B cell (primary cell): ENCODE measurements around the gene CANX. TPM values are rescaled to one million over a fixed set of nuclear protein-coding genes. Genes with fewer than 3 reads are reported as not detected.

Experiments used
- ATAC-seq: fragments of 200-7000 bp; cut with Tn5 transposase; one replicate; pipeline ENCODE4 v1.10.0; 2021; ENCODE audit warnings: low read depth, mild to moderate bottlenecking, moderate number of reproducible peaks, moderate library complexity
- CTCF ChIA-PET: fragments of 350-600 bp; sonication (Branson Sonifier 250); formaldehyde crosslinking; loops from one replicate; lab custom pipeline; 2021; ENCODE audit warnings: antibody characterized with exemption, inconsistent platforms; lab: Charles Lee
- POLR2A ChIA-PET: fragments of 350-600 bp; sonication (Branson Sonifier 250); formaldehyde crosslinking; loops from one replicate; lab custom pipeline; 2021; ENCODE audit warnings: antibody characterized with exemption; lab: Charles Lee
- DNase-seq: peaks from one replicate; pipeline ENCODE4 v3.0.0; 2013
- H2AFZ ChIP-seq: 2 replicates; pipeline ENCODE4 v1.6.1; 2012; ENCODE audit warnings: mild to moderate bottlenecking, low read depth, low read length; ENCODE audit not compliant: insufficient read depth, poor library complexity, severe bottlenecking
- H3K27ac ChIP-seq, 2 donors: 1 replicate in 1 of 2; 2 replicates in 1 of 2; pipeline ENCODE4 v1.5.1; 2012 to 2013; ENCODE audit warnings: low read length in 2 of 2, mild to moderate bottlenecking in 2 of 2, moderate library complexity in 1 of 2
- H3K27me3 ChIP-seq, 4 experiments: fragments of 200-600 bp in 1 of 4; sonication (generic) in 1 of 4; replicated peaks in 1 of 4; 1 replicate in 2 of 4; 2 replicates in 2 of 4; pipeline versions ENCODE4 v1.6.1 to v1.7.0; 2013 to 2016; ENCODE audit warnings: low read length in 3 of 4, mild to moderate bottlenecking in 2 of 4, mixed read lengths in 1 of 4, moderate library complexity in 1 of 4; ENCODE audit not compliant: insufficient read depth in 4 of 4, control insufficient read depth in 3 of 4; ENCODE audit errors: control extremely low read depth in 1 of 4
- H3K36me3 ChIP-seq, 2 experiments: replicated peaks in 1 of 2; 1 replicate in 1 of 2; 2 replicates in 1 of 2; pipeline versions ENCODE4 v1.6.1 to v1.7.1; 2013; ENCODE audit warnings: low read length in 1 of 2; ENCODE audit not compliant: insufficient read depth in 2 of 2, control insufficient read depth in 1 of 2; ENCODE audit errors: control extremely low read depth in 1 of 2, extremely low read depth in 1 of 2
- H3K4me1 ChIP-seq, 2 donors: fragments of 200-600 bp in 1 of 2; sonication (generic) in 1 of 2; 1 replicate in 1 of 2; 2 replicates in 1 of 2; pipeline versions ENCODE4 v1.5.1 to v1.6.1; 2013 to 2017; ENCODE audit warnings: low read length in 2 of 2; ENCODE audit not compliant: control insufficient read depth in 2 of 2, insufficient read depth in 2 of 2
- H3K4me2 ChIP-seq: replicated peaks from 2 replicates; pipeline ENCODE3; 2012; ENCODE audit warnings: mild to moderate bottlenecking, low read depth, low read length; ENCODE audit not compliant: poor library complexity, severe bottlenecking
- H3K4me3 ChIP-seq, 5 experiments: fragments of 200-600 bp in 1 of 5; sonication (generic) in 1 of 5; 1 replicate in 3 of 5; 2 replicates in 2 of 5; pipeline versions ENCODE4 v1.5.1 to v1.7.0; 2011 to 2016; ENCODE audit warnings: low read length in 4 of 5, mild to moderate bottlenecking in 4 of 5, low read depth in 2 of 5, control low read depth in 1 of 5, moderate library complexity in 1 of 5; ENCODE audit not compliant: insufficient read depth in 1 of 5; ENCODE audit errors: control extremely low read depth in 1 of 5, extremely low read depth in 1 of 5
- H3K79me2 ChIP-seq: fragments of 200-600 bp; sonication (generic); one replicate; pipeline ENCODE4 v1.6.0; 2016; ENCODE audit warnings: low read length; ENCODE audit not compliant: control insufficient read depth, insufficient read depth
- H3K9ac ChIP-seq: fragments of 200-600 bp; sonication (generic); 2 replicates; pipeline ENCODE4 v1.6.1; 2017; ENCODE audit warnings: mild to moderate bottlenecking, low read length, moderate library complexity
- H3K9me3 ChIP-seq, 3 donors: one replicate each; pipeline versions ENCODE4 v1.6.1 to v1.7.1; 2013; ENCODE audit warnings: low read length in 2 of 3; ENCODE audit not compliant: control insufficient read depth in 2 of 3, insufficient read depth in 1 of 3; ENCODE audit errors: control extremely low read depth in 1 of 3
- H4K20me1 ChIP-seq: 2 replicates; pipeline ENCODE4 v1.6.0; 2012; ENCODE audit warnings: mild to moderate bottlenecking, low read length; ENCODE audit not compliant: insufficient read depth, control insufficient read depth, poor library complexity, severe bottlenecking
- H3K27ac Mint-ChIP-seq: one replicate; pipeline ENCODE4 v1.8.0; 2021; ENCODE audit warnings: mixed read lengths
- H3K27me3 Mint-ChIP-seq: one replicate; pipeline ENCODE4 v1.8.0; 2021; ENCODE audit warnings: mixed read lengths
- H3K4me1 Mint-ChIP-seq: one replicate; pipeline ENCODE4 v1.8.0; 2021; ENCODE audit warnings: mixed read lengths
- H3K4me3 Mint-ChIP-seq: one replicate; pipeline ENCODE4 v1.8.0; 2021; ENCODE audit warnings: mixed read lengths
- H3K9me3 Mint-ChIP-seq: one replicate; pipeline ENCODE4 v1.8.0; 2022; ENCODE audit warnings: mixed read lengths; ENCODE audit not compliant: insufficient read depth
- CTCF ChIP-seq: fragments of 200-600 bp; IDR thresholded peaks from one replicate; pipeline ENCODE4 v1.8.0; 2022; ENCODE audit warnings: antibody characterized with exemption, mild to moderate bottlenecking
- EZH2 ChIP-seq: IDR thresholded peaks from 2 replicates; pipeline ENCODE4 v1.6.1; 2012; ENCODE audit warnings: borderline replicate concordance, low read depth, mild to moderate bottlenecking, moderate library complexity, low read length; ENCODE audit not compliant: insufficient read depth, poor library complexity, severe bottlenecking
- WGBS: methylation state at CpG from one replicate; pipeline ENCODE4 v1.1.5; 2013; ENCODE audit warnings: missing lambda C conversion rate; ENCODE audit not compliant: insufficient coverage; 5-methylcytosine and 5-hydroxymethylcytosine counted together
- intact Hi-C: fragments of 100-400 bp; cut with micrococcal nuclease; formaldehyde crosslinking; loops from one replicate; pipeline ENCODE4 v1.10.0; 2022
- polyA plus RNA-seq: library from polyadenylated mRNA; depleted of rRNA; stranded (reverse); fragments of >200 nt; gene quantifications from 2 replicates; pipeline ENCODE4 v1.2.3, GENCODE V29; 2012
- total RNA-seq, 2 donors: library from RNA; stranded (reverse); fragments of 120-200 nt in 1 of 2; gene quantifications; 1 replicate in 1 of 2; 2 replicates in 1 of 2; pipeline versions ENCODE4 v1.2.3 to v1.2.4, GENCODE V29; 2013 to 2022

Gene CANX
- total and polyA plus RNA-seq, 2 donors (not counting 1 experiment from before 2014, with no cell fraction given): 21.0 to 179 TPM

GRCh38 chr5:179729303-179729702 lies 30.5 kb downstream of the CANX start:
- DNase-seq: no peak
- no peak overlapping the region for H3K9ac ChIP-seq
- ChIA-PET POLR2A (no interaction called here), CTCF (interaction anchor here (1.2 to 1.8 kb wide), 2 partner anchors 34 to 84 kb away, joined by 3 to 5 read pairs; no protein-coding TSS in a partner anchor)
- Mint-ChIP-seq H3K9me3 (no peaks in the 10 kb centered on the region), H3K4me3 (no peak overlapping the region), H3K27ac (no peak overlapping the region), H3K27me3 (no peaks in the 10 kb centered on the region), H3K4me1 (peaks cover 25% of the 10 kb centered on the region)
- peaks cover 15 to 16% of the 10 kb centered on the region in 2 donors for H3K4me1 ChIP-seq
- no peaks in the 10 kb centered on the region for H3K9me3 ChIP-seq
- H2AFZ ChIP-seq: no peak overlapping the region
- H3K4me3 ChIP-seq: no peak overlapping the region
- WGBS: 100% methylated on average over 2 of the region's 4 CpGs
- ATAC-seq: no peak
- peaks cover 16% of the 10 kb centered on the region for H3K79me2 ChIP-seq
- H3K27ac ChIP-seq: no peak overlapping the region
- TF ChIP-seq CTCF (no peak), EZH2 (no peak)
- H3K27me3 ChIP-seq: no peaks in the 10 kb centered on the region
- intact Hi-C loops: no loop called here
- H3K4me2 ChIP-seq: no peak overlapping the region
- H4K20me1 ChIP-seq: peaks cover 9% of the 10 kb centered on the region
- peaks cover 0 to 48% of the 10 kb centered on the region in 2 experiments for H3K36me3 ChIP-seq

- Histone ChIP-seq H2AFZ (no peak overlapping the region), H3K4me3 (no peak overlapping the region), H3K9me3 (no peaks in the 10 kb centered on the region), H3K36me3 (peaks cover 0 to 44% of the 10 kb centered on the region in 2 experiments), H3K4me1 (peaks cover 19 to 20% of the 10 kb centered on the region in 2 donors), H3K27ac (no peak overlapping the region), H3K79me2 (peaks cover 19% of the 10 kb centered on the region), H4K20me1 (peaks cover 14% of the 10 kb centered on the region), H3K27me3 (no peaks in the 10 kb centered on the region), H3K9ac (no peak overlapping the region), H3K4me2 (no peak overlapping the region)
- H3K27ac Mint-ChIP-seq: no peak overlapping the region
- intact Hi-C loops: loop anchor here (5.0 kb wide), 2 partner anchors 563 to 763 kb away; partner anchors contain the start of genes CNOT6 and MAPK9
- no peaks in the 10 kb centered on the region for H3K9me3 Mint-ChIP-seq
- ChIA-PET POLR2A (no interaction called here), CTCF (interaction anchor here (1.2 to 1.8 kb wide), 2 partner anchors 33 to 84 kb away, joined by 3 to 5 read pairs; no protein-coding TSS in a partner anchor)
- H3K4me1 Mint-ChIP-seq: peaks cover 29% of the 10 kb centered on the region
- H3K4me3 Mint-ChIP-seq: no peak overlapping the region
- WGBS: no CpG with 5 or more reads among the region's 3 CpGs
- no peak for TF ChIP-seq EZH2
- TF ChIP-seq CTCF: no peak
- ATAC-seq (no peak), DNase-seq (no peak)
- H3K27me3 Mint-ChIP-seq: no peaks in the 10 kb centered on the region
These were observed 31.0 kb downstream of the CANX start for GRCh38 chr5:179729727-179730126.
